Fibroblast of gingiva (primary cell): ENCODE results near the gene SNTA1.
A peak's percentile ranks its signal among the peaks of the same experiment; 100 is the strongest.
"Not testable (repeated sequence)": the region's sequence is repeated elsewhere in the genome, so short reads cannot be mapped to it uniquely, and the experiment has no call there.

ENCODE experiments used
- DNase-seq: peaks from one replicate; pipeline ENCODE4 v3.0.0-alpha.2; 2011; ENCODE audit warnings: low read depth

Gene SNTA1

GRCh38 chr20:33443512-33444239 is at the start of gene SNTA1:
Gene SNTA1 (minus strand): TSS chr20:33443763. CDS start chr20:33443620, 143 bp downstream.
- DNase-seq, result peak; percentile 79

- DNase-seq, result no peak
These were observed 47.5 kb upstream of the SNTA1 start for GRCh38 chr20:33490934-33491656.

- peak; percentile 65 for DNase-seq
These were observed 46.7 kb upstream of the SNTA1 start, which contains the start of gene CBFA2T2 for GRCh38 chr20:33490023-33490933. Gene CBFA2T2 (plus strand): TSS chr20:33490096. CDS start chr20:33490268, 172 bp downstream.

- peak; percentile 97 for DNase-seq
These were observed 46.0 kb upstream of the SNTA1 start for GRCh38 chr20:33489495-33490022.

GRCh38 chr20:33488661-33489494 is 45.3 kb upstream of the SNTA1 start:
- DNase-seq, result not testable (repeated sequence)

- no peak for DNase-seq
These were observed 44.6 kb upstream of the SNTA1 start for GRCh38 chr20:33488201-33488600.

GRCh38 chr20:33483186-33483585 is 39.6 kb upstream of the SNTA1 start:
- DNase-seq, result not testable (repeated sequence)

GRCh38 chr20:33482581-33482980 is 39.0 kb upstream of the SNTA1 start:
- DNase-seq, result no peak

GRCh38 chr20:33481431-33481941 is 37.9 kb upstream of the SNTA1 start:
- no peak for DNase-seq

GRCh38 chr20:33480048-33480447 is 36.5 kb upstream of the SNTA1 start:
- DNase-seq, result no peak

GRCh38 chr20:33477386-33478234 is 34.0 kb upstream of the SNTA1 start:
- no peak for DNase-seq

GRCh38 chr20:33475381-33476152 is 32.0 kb upstream of the SNTA1 start:
- no peak for DNase-seq

- DNase-seq, result no peak
These were observed 31.4 kb upstream of the SNTA1 start for GRCh38 chr20:33474963-33475362.

GRCh38 chr20:33474097-33474873 is 30.7 kb upstream of the SNTA1 start:
- DNase-seq, result no peak

GRCh38 chr20:33472868-33473435 is 29.4 kb upstream of the SNTA1 start:
- no peak for DNase-seq

- no peak for DNase-seq
These were observed 27.3 kb upstream of the SNTA1 start for GRCh38 chr20:33470866-33471265.

- no peak for DNase-seq
These were observed 26.9 kb upstream of the SNTA1 start for GRCh38 chr20:33470457-33470856.

GRCh38 chr20:33466303-33466646 is 22.7 kb upstream of the SNTA1 start:
- no peak for DNase-seq
